Transverse colon (tissue), 4 donors: ENCODE data around the gene CSHL1.
"Not testable (repeated sequence)": the region's sequence is repeated elsewhere in the genome, so short reads cannot be mapped to it uniquely, and the experiment has no call there.

Experiments
- POLR2A ChIP-seq: fragments of 450-650 bp; IDR thresholded peaks from one replicate; pipeline ENCODE4 v1.6.1; 2016; ENCODE audit warnings: antibody characterized with exemption, mild to moderate bottlenecking, moderate library complexity
- POLR2AphosphoS5 ChIP-seq, 3 donors: sonication (generic); formaldehyde crosslinking; IDR thresholded peaks; one replicate each; pipeline ENCODE4 v1.6.1; 2016; ENCODE audit warnings: antibody characterized with exemption in 3 of 3
- TF ChIP-seq, protein P1 (sequence below), 5 experiments: fragments of 200-600 bp in 3 of 5; fragments of 450-650 bp in 2 of 5; sonication (generic) in 3 of 5; IDR thresholded peaks; 1 replicate in 2 of 5; 2 replicates in 3 of 5; pipeline ENCODE4 v1.5.1; 2016 to 2017; ENCODE audit warnings: antibody characterized with exemption in 5 of 5, inconsistent platforms in 3 of 5, mild to moderate bottlenecking in 2 of 5, moderate library complexity in 1 of 5

DNA sequence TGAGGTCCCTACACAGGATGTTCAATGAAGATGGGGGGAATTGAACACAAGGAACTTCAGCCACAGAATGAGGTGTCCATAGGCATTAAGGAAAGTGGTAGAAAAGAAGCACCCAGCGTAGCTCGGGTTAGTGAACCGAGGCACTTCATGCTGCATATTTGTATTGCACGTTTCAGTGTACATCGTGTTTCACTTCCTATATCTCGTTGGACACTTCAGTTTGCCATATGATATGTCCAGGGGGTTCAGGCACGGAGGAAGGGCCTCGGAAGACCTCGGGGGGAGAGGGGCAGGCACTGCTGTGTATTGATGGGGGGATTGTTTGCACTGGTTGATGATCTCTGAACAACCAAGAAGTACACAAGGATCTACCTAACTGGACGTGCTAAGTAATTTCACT lies 4.7 kb upstream of the CSHL1 start:
- TF ChIP-seq, protein P1, sequence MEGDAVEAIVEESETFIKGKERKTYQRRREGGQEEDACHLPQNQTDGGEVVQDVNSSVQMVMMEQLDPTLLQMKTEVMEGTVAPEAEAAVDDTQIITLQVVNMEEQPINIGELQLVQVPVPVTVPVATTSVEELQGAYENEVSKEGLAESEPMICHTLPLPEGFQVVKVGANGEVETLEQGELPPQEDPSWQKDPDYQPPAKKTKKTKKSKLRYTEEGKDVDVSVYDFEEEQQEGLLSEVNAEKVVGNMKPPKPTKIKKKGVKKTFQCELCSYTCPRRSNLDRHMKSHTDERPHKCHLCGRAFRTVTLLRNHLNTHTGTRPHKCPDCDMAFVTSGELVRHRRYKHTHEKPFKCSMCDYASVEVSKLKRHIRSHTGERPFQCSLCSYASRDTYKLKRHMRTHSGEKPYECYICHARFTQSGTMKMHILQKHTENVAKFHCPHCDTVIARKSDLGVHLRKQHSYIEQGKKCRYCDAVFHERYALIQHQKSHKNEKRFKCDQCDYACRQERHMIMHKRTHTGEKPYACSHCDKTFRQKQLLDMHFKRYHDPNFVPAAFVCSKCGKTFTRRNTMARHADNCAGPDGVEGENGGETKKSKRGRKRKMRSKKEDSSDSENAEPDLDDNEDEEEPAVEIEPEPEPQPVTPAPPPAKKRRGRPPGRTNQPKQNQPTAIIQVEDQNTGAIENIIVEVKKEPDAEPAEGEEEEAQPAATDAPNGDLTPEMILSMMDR (IDR thresholded peaks at IDR 0.05): not testable (repeated sequence)
- not testable (repeated sequence) for TF ChIP-seq POLR2A; POLR2AphosphoS5 (IDR thresholded peaks at IDR 0.05)
